ENCODE data around the gene HHAT. TPM values are rescaled to one million over a fixed set of nuclear protein-coding genes. Genes with fewer than 3 reads are reported as not detected.
A peak's percentile ranks its signal among the peaks of the same experiment; 100 is the strongest.

HHAT gene
- total and polyA plus RNA-seq, 2 experiments from 2014 or later: 1.6 to 1.9 TPM

DNA sequence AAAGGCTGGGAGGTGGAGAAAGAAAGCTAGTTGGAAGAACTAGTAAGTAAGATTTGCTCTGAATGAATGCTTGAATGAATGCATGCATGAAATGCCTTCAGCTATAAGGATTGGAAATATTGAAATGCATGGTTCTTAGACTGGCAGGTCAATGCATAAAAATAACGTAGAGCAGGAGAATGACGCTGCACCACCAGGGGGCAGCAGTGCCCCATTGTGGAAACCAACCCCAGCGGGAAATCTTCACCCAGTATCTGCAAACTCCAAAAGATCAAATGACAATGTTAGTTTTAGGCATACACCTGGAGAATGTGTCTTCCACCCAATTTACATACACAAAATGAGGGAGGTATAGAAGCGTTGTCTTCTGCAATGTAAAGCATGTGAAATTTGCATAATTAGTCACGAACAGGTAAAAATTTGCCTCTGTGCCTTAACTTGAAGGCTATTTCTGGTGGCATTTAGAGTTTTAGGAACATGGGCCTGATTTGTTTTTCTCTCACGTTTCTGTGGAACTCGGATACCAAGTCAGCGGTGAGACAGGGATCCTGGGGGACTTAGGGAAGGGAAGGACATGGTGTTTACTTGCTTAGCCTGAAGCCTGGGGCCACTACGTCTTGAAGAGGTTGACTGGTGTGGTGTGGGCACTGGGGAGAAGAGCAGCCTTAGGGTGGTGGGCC lies 78.6 kb downstream of the HHAT start:
- Histone ChIP-seq H3K4me1 (ENCODE audit: insufficient read depth) (no peaks in the 10 kb centered on the region), H3K4me2 (ENCODE audit: unreplicated experiment) (no peak overlapping the region), H3K27ac (no peak overlapping the region), H2AFZ (no peak overlapping the region), H3K9me2 (ENCODE audit: insufficient read depth) (no peaks in the 10 kb centered on the region), H4K20me1 (ENCODE audit: insufficient read depth) (no peaks in the 10 kb centered on the region), H3K79me2 (ENCODE audit: insufficient read depth) (no peaks in the 10 kb centered on the region), H3K36me3 (ENCODE audit: low read depth) (no peaks in the 10 kb centered on the region), H3F3A (ENCODE audit: insufficient read depth) (no peaks in the 10 kb centered on the region), H3K9ac (no peak overlapping the region), H3K9me3 (ENCODE audit: low read depth) (no peaks in the 10 kb centered on the region), H3K27me3 (replicated peaks; ENCODE audit: insufficient read depth) (peaks cover 40% of the 10 kb centered on the region), H3K4me3 (no peak overlapping the region)
- peak; percentile 71 for DNase-seq
- 20 to 22% methylated on average over 9 of the region's 9 CpGs for WGBS, 2 experiments (ENCODE audit: low coverage in 1 of 2, low lambda C conversion rate in 2 of 2, missing lambda C conversion rate in 2 of 2)
- in situ Hi-C loops (cut with MboI): no loop called here
- no peak for TF ChIP-seq EZH2phosphoT487 (IDR thresholded peaks at IDR 0.05; ENCODE audit: insufficient read depth, low read depth)
- no peak for TF ChIP-seq EZH2 (IDR thresholded peaks at IDR 0.05; ENCODE audit: insufficient read depth, poor library complexity, severe bottlenecking)

GRCh38 chr1:210407887-210408252 lies 79.2 kb downstream of the HHAT start:
- Histone ChIP-seq H2AFZ (no peak overlapping the region), H3K9ac (no peak overlapping the region), H4K20me1 (ENCODE audit: insufficient read depth) (no peaks in the 10 kb centered on the region), H3K27ac (no peak overlapping the region), H3F3A (ENCODE audit: insufficient read depth) (no peaks in the 10 kb centered on the region), H3K4me2 (ENCODE audit: unreplicated experiment) (no peak overlapping the region), H3K9me3 (ENCODE audit: low read depth) (no peaks in the 10 kb centered on the region), H3K79me2 (ENCODE audit: insufficient read depth) (no peaks in the 10 kb centered on the region), H3K36me3 (ENCODE audit: low read depth) (no peaks in the 10 kb centered on the region), H3K4me1 (ENCODE audit: insufficient read depth) (no peaks in the 10 kb centered on the region), H3K4me3 (no peak overlapping the region), H3K9me2 (ENCODE audit: insufficient read depth) (no peaks in the 10 kb centered on the region), H3K27me3 (replicated peaks; ENCODE audit: insufficient read depth) (peaks cover 35% of the 10 kb centered on the region)
- 89 to 94% methylated on average over 1 of the region's 1 CpG for WGBS, 2 experiments (ENCODE audit: low coverage in 1 of 2, low lambda C conversion rate in 2 of 2, missing lambda C conversion rate in 2 of 2)
- no peak for TF ChIP-seq EZH2phosphoT487 (IDR thresholded peaks at IDR 0.05; ENCODE audit: insufficient read depth, low read depth)
- TF ChIP-seq EZH2 (IDR thresholded peaks at IDR 0.05; ENCODE audit: insufficient read depth, poor library complexity, severe bottlenecking): no peak
- in situ Hi-C loops (cut with MboI): no loop called here
- DNase-seq: no peak

GRCh38 chr1:210412240-210412639 lies 83.5 kb downstream of the HHAT start:
- no peaks in the 10 kb centered on the region for H3K36me3 ChIP-seq (ENCODE audit: low read depth)
- H3K79me2 ChIP-seq (ENCODE audit: insufficient read depth): no peaks in the 10 kb centered on the region
- no peak overlapping the region for H3K27ac ChIP-seq
- no peak overlapping the region for H3K4me2 ChIP-seq (ENCODE audit: unreplicated experiment)
- no peaks in the 10 kb centered on the region for H3K9me2 ChIP-seq (ENCODE audit: insufficient read depth)
- no peak for DNase-seq
- no peaks in the 10 kb centered on the region for H3K4me1 ChIP-seq (ENCODE audit: insufficient read depth)
- H2AFZ ChIP-seq: no peak overlapping the region
- WGBS, 2 experiments (ENCODE audit: low coverage in 1 of 2, low lambda C conversion rate in 2 of 2, missing lambda C conversion rate in 2 of 2): 65 to 72% methylated on average over 1 of the region's 1 CpG
- no peaks in the 10 kb centered on the region for H3F3A ChIP-seq (ENCODE audit: insufficient read depth)
- no peak overlapping the region for H3K9ac ChIP-seq
- H4K20me1 ChIP-seq (ENCODE audit: insufficient read depth): no peaks in the 10 kb centered on the region
- no peak overlapping the region for H3K4me3 ChIP-seq
- H3K27me3 ChIP-seq (replicated peaks; ENCODE audit: insufficient read depth): peaks cover 8% of the 10 kb centered on the region; the same call in 1 of the 2 replicates
- in situ Hi-C loops (cut with MboI): no loop called here
- TF ChIP-seq EZH2phosphoT487 (IDR thresholded peaks at IDR 0.05; ENCODE audit: insufficient read depth, low read depth) (no peak), EZH2 (IDR thresholded peaks at IDR 0.05; ENCODE audit: insufficient read depth, poor library complexity, severe bottlenecking) (no peak)
- H3K9me3 ChIP-seq (ENCODE audit: low read depth): no peaks in the 10 kb centered on the region

- DNase-seq: no peak
- in situ Hi-C loops (cut with MboI): no loop called here
- Histone ChIP-seq H3K27me3 (replicated peaks; ENCODE audit: insufficient read depth) (peaks cover 8% of the 10 kb centered on the region; the same call in 1 of the 2 replicates), H3K27ac (no peak overlapping the region), H3K9me2 (ENCODE audit: insufficient read depth) (no peaks in the 10 kb centered on the region), H3K9me3 (ENCODE audit: low read depth) (no peaks in the 10 kb centered on the region), H3K79me2 (ENCODE audit: insufficient read depth) (no peaks in the 10 kb centered on the region), H3K4me2 (ENCODE audit: unreplicated experiment) (no peak overlapping the region), H2AFZ (no peak overlapping the region), H4K20me1 (ENCODE audit: insufficient read depth) (no peaks in the 10 kb centered on the region), H3K36me3 (ENCODE audit: low read depth) (no peaks in the 10 kb centered on the region), H3K4me1 (ENCODE audit: insufficient read depth) (no peaks in the 10 kb centered on the region), H3F3A (ENCODE audit: insufficient read depth) (no peaks in the 10 kb centered on the region), H3K9ac (no peak overlapping the region), H3K4me3 (no peak overlapping the region)
- TF ChIP-seq EZH2phosphoT487 (IDR thresholded peaks at IDR 0.05; ENCODE audit: insufficient read depth, low read depth) (no peak), EZH2 (IDR thresholded peaks at IDR 0.05; ENCODE audit: insufficient read depth, poor library complexity, severe bottlenecking) (no peak)
- 58 to 61% methylated on average over 4 of the region's 4 CpGs for WGBS, 2 experiments (ENCODE audit: low coverage in 1 of 2, low lambda C conversion rate in 2 of 2, missing lambda C conversion rate in 2 of 2)
Observed at GRCh38 chr1:210413951-210414350, 85.2 kb downstream of the HHAT start.

Measured in GM23248 (cell line).